PC-9 (cell line): ENCODE data around the gene CLUH. TPM values are rescaled to one million over a fixed set of nuclear protein-coding genes. Genes with fewer than 3 reads are reported as not detected.

Source experiments
- BruUV-seq: library from RNA; stranded (reverse); fragments of 400-500 nt; replicated peaks from 2 replicates; lab custom pipeline; 2021; lab: Mats Ljungman, UMichigan
- CTCF ChIA-PET: fragments of 300-600 bp; sonication (Branson Sonifier 250); formaldehyde crosslinking; loops from one replicate; lab custom pipeline; 2022; ENCODE audit warnings: antibody characterized with exemption; lab: Charles Lee
- POLR2A ChIA-PET: fragments of 300-600 bp; sonication (Branson Sonifier 250); formaldehyde crosslinking; loops from one replicate; lab custom pipeline; 2022; ENCODE audit warnings: antibody characterized with exemption; ENCODE audit not compliant: unreplicated experiment; lab: Charles Lee
- DNase-seq, 2 experiments: peaks; one replicate each; pipeline versions ENCODE4 v3.0.0 to v3.0.0-alpha.2; 2015 to 2022; ENCODE audit warnings: mixed read lengths in 1 of 2
- H2AFZ ChIP-seq: fragments of 200-600 bp; sonication (generic); 2 replicates; pipeline ENCODE4 v1.8.1; 2017; ENCODE audit warnings: antibody characterized with exemption
- H3F3A ChIP-seq: fragments of 200-600 bp; sonication (generic); 2 replicates; pipeline ENCODE4 v1.8.1; 2017; ENCODE audit warnings: antibody characterized with exemption, mild to moderate bottlenecking, low read depth; ENCODE audit not compliant: insufficient read depth
- H3K27ac ChIP-seq: fragments of 200-600 bp; sonication (generic); 2 replicates; pipeline ENCODE4 v1.6.1; 2016; ENCODE audit warnings: mixed run types
- H3K27me3 ChIP-seq: fragments of 200-600 bp; sonication (generic); 2 replicates; pipeline ENCODE4 v1.6.1; 2016; ENCODE audit warnings: low read depth, mixed run types; ENCODE audit not compliant: insufficient read depth
- H3K36me3 ChIP-seq: fragments of 200-600 bp; sonication (generic); 2 replicates; pipeline ENCODE4 v1.6.1; 2016; ENCODE audit warnings: low read depth, mixed run types
- H3K4me1 ChIP-seq: fragments of 200-600 bp; sonication (generic); replicated peaks from 2 replicates; pipeline ENCODE4 v1.6.1; 2016; ENCODE audit warnings: mixed run types; ENCODE audit not compliant: insufficient read depth
- H3K4me2 ChIP-seq: fragments of 200-600 bp; sonication (generic); 2 replicates; pipeline ENCODE4 v1.6.1; 2017; ENCODE audit warnings: mixed run types
- H3K4me3 ChIP-seq: fragments of 200-600 bp; sonication (generic); 2 replicates; pipeline ENCODE4 v1.6.1; 2016; ENCODE audit warnings: mixed run types
- H3K79me2 ChIP-seq: fragments of 200-600 bp; sonication (generic); 2 replicates; pipeline ENCODE4 v1.6.1; 2017; ENCODE audit warnings: low read depth, mixed run types
- H3K9me2 ChIP-seq: fragments of 200-600 bp; sonication (generic); 2 replicates; pipeline ENCODE4 v1.8.1; 2017; ENCODE audit warnings: mild to moderate bottlenecking; ENCODE audit not compliant: insufficient read depth
- H3K9me3 ChIP-seq: fragments of 200-600 bp; sonication (generic); 2 replicates; pipeline ENCODE4 v1.8.1; 2016; ENCODE audit warnings: low read depth; ENCODE audit not compliant: insufficient read depth
- H4K20me1 ChIP-seq: fragments of 200-600 bp; sonication (generic); 2 replicates; pipeline ENCODE4 v1.8.1; 2017; ENCODE audit not compliant: insufficient read depth
- EZH2 ChIP-seq: fragments of 200-600 bp; sonication (generic); IDR thresholded peaks from 2 replicates; pipeline ENCODE4 v1.8.0; 2017; ENCODE audit warnings: antibody characterized with exemption, low read depth
- intact Hi-C: fragments of 100-400 bp; cut with micrococcal nuclease; formaldehyde crosslinking; loops from one replicate; pipeline ENCODE4 v1.10.0; 2022; ENCODE audit not compliant: unreplicated experiment
- total RNA-seq: library from RNA; stranded (reverse); gene quantifications from 2 replicates; pipeline ENCODE4 v1.2.3, GENCODE V29; 2021
- TF ChIP-seq, protein P1 (sequence below): fragments of 200-600 bp; sonication (generic); conservative IDR thresholded peaks from 2 replicates; pipeline ENCODE4 v1.6.1; 2017; ENCODE audit warnings: mixed run types, antibody characterized with exemption, mild to moderate bottlenecking, moderate library complexity

The CLUH gene
- total RNA-seq, 1 experiment from 2014 or later, result 142 TPM

- no peak for TF ChIP-seq EZH2
- TF ChIP-seq, protein P1, sequence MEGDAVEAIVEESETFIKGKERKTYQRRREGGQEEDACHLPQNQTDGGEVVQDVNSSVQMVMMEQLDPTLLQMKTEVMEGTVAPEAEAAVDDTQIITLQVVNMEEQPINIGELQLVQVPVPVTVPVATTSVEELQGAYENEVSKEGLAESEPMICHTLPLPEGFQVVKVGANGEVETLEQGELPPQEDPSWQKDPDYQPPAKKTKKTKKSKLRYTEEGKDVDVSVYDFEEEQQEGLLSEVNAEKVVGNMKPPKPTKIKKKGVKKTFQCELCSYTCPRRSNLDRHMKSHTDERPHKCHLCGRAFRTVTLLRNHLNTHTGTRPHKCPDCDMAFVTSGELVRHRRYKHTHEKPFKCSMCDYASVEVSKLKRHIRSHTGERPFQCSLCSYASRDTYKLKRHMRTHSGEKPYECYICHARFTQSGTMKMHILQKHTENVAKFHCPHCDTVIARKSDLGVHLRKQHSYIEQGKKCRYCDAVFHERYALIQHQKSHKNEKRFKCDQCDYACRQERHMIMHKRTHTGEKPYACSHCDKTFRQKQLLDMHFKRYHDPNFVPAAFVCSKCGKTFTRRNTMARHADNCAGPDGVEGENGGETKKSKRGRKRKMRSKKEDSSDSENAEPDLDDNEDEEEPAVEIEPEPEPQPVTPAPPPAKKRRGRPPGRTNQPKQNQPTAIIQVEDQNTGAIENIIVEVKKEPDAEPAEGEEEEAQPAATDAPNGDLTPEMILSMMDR, result no peak
- Histone ChIP-seq H3K4me2 (no peak overlapping the region), H3K9me2 (no peaks in the 10 kb centered on the region), H3K79me2 (peaks cover 37% of the 10 kb centered on the region), H3K27ac (no peak overlapping the region), H2AFZ (no peak overlapping the region), H3K27me3 (no peaks in the 10 kb centered on the region), H3F3A (peaks cover 8% of the 10 kb centered on the region; the same call in 1 of the 2 replicates), H3K36me3 (peaks cover 16% of the 10 kb centered on the region), H4K20me1 (peaks cover 53% of the 10 kb centered on the region), H3K4me1 (no peaks in the 10 kb centered on the region), H3K4me3 (no peak overlapping the region), H3K9me3 (no peaks in the 10 kb centered on the region)
- intact Hi-C loops, result no loop called here
- CTCF ChIA-PET, result interaction anchor here (0.6 kb wide), 2 partner anchors 26 to 288 kb away, joined by 12 to 13 read pairs; no protein-coding TSS in a partner anchor
- BruUV-seq, result no TSS peak
- peak in 1 of 2 experiments; percentile 21 for DNase-seq
- POLR2A ChIA-PET, result no interaction called here
Observed at GRCh38 chr17:2701996-2702741, 9.4 kb downstream of the CLUH start.

DNA sequence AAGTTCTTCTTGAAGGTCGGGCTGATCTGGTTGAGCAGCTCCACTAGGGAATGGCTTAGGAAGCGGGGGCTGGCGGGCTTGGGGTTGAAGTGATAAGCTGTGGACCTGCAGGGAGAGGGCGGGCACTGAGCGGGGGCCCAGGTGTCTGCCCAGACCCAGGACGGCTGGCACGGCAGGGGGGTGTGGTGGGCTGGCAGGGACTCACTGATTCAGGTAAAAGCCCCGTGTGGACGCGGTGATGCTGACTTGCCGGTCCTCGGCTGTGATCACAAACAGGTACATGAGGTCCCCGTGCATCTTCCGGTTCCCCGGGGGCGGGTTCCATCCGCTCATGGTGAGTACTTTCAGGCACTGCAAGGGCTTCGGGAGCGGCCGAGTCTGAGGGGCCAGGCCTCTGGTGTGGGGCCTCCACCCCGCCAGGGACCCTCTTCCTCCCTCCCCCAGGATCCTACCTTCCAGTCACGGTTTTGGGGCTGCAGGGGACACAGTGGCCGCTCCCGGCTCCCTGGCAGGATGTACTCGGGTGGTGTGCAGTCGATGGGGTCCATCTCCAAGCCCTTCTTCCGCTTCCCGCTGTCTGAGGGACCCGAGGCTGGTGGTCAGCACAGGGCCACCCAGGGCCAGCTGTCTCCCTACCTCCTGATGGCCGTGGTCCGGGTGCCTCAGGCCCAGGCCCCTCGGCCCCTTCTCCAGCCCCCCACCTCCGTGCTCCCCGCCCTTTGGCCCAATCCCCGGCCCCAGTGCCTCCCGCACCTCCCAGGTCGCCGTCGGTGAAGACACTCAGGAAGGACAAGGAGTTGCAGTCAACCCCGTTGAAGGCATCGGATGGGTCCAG is 10.2 kb downstream of the CLUH start:
- intact Hi-C loops, result no loop called here
- no peak overlapping the region for H3K4me2 ChIP-seq
- no peak overlapping the region for H3K4me3 ChIP-seq
- H3K36me3 ChIP-seq, result peaks cover 19% of the 10 kb centered on the region
- no peak overlapping the region for H3K27ac ChIP-seq
- BruUV-seq, result no TSS peak
- CTCF ChIA-PET, result no interaction called here
- DNase-seq, result no peak
- H2AFZ ChIP-seq, result no peak overlapping the region
- no peaks in the 10 kb centered on the region for H3K9me3 ChIP-seq
- H3K4me1 ChIP-seq, result no peaks in the 10 kb centered on the region
- H3K27me3 ChIP-seq, result no peaks in the 10 kb centered on the region
- no peaks in the 10 kb centered on the region for H3K9me2 ChIP-seq
- POLR2A ChIA-PET, result no interaction called here
- H4K20me1 ChIP-seq, result peaks cover 49% of the 10 kb centered on the region
- no peak for TF ChIP-seq EZH2
- peaks cover 8% of the 10 kb centered on the region; the same call in 1 of the 2 replicates for H3F3A ChIP-seq
- peaks cover 29% of the 10 kb centered on the region for H3K79me2 ChIP-seq

DNA sequence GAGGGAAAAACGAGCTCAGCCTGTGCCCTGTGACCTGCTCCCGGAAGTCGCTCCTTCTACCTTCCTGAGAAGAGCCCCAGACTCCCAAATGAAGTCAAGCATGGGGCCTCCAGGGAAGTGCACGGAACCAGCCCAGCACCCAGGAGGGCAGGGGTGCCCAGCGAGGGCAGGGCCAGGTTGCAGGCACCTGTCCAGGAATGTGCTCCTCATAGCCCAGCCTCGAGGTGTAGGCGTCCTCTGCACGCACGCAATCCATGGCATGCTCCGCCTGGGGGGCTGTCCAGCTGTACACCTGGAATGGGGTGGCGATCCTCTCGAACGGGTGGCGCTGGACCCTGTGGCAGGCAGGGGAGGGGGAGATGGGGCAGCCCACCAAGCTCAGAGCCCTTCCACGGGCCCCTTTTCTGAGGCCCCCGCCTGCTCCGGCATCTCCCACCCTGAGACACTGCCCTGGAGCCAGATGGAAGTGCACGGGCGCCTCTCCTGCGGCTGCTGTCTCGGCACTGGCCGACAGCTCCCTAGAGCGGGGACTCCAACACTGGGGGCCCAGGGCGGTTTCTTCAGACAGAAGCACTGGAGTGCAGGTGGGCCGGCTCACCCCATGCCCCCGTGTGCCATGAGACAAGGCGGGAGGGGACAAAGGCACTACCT is 10.9 kb downstream of the CLUH start:
- CTCF ChIA-PET, result no interaction called here
- Histone ChIP-seq H2AFZ (no peak overlapping the region), H3K36me3 (peaks cover 19% of the 10 kb centered on the region)

More for the DNA sequence above, 10.9 kb downstream of the CLUH start:
- Histone ChIP-seq H3K79me2 (peaks cover 21% of the 10 kb centered on the region), H3K9me3 (no peaks in the 10 kb centered on the region), H3K27ac (no peak overlapping the region), H3K4me2 (no peak overlapping the region), H3F3A (peaks cover 8% of the 10 kb centered on the region; the same call in 1 of the 2 replicates), H3K4me3 (no peak overlapping the region), H3K4me1 (no peaks in the 10 kb centered on the region), H3K27me3 (no peaks in the 10 kb centered on the region), H3K9me2 (no peaks in the 10 kb centered on the region), H4K20me1 (peaks cover 49% of the 10 kb centered on the region)
- no peak for TF ChIP-seq EZH2
- TF ChIP-seq, protein P1, result no peak
- intact Hi-C loops, result no loop called here
- BruUV-seq, result no TSS peak
- no peak for DNase-seq
- POLR2A ChIA-PET, result no interaction called here
